Measurements from ENCODE around the gene SRP68. TPM values are rescaled to one million over a fixed set of nuclear protein-coding genes. Genes with fewer than 3 reads are reported as not detected.

SRP68 gene
- total RNA-seq, 2 donors from 2014 or later = 80.4 to 89.2 TPM

GRCh38 chr17:75994802-75995370 is 77.4 kb downstream of the SRP68 start:
- no peak overlapping the region for H3K4me3 Mint-ChIP-seq
- H3K4me1 Mint-ChIP-seq = peaks cover 15% of the 10 kb centered on the region
- H3K36me3 Mint-ChIP-seq (ENCODE audit: low read depth) = no peaks in the 10 kb centered on the region
- H3K27ac Mint-ChIP-seq = no peak overlapping the region
- ATAC-seq (no peak), DNase-seq (no peak)
- no peaks in the 10 kb centered on the region for H3K9me3 ChIP-seq (ENCODE audit: control insufficient read depth, low read length, poor library complexity, severe bottlenecking)
- H3K27me3 Mint-ChIP-seq = no peaks in the 10 kb centered on the region

GRCh38 chr17:75991396-75991795 is 80.9 kb downstream of the SRP68 start:
- Mint-ChIP-seq H3K36me3 (ENCODE audit: low read depth) (no peaks in the 10 kb centered on the region), H3K4me1 (peaks cover under 1% of the 10 kb centered on the region), H3K27ac (no peak overlapping the region), H3K4me3 (no peak overlapping the region), H3K27me3 (no peaks in the 10 kb centered on the region)
- DNase-seq (no peak), ATAC-seq (no peak)
- H3K9me3 ChIP-seq (ENCODE audit: control insufficient read depth, low read length, poor library complexity, severe bottlenecking) = no peaks in the 10 kb centered on the region

Other genes with a start within 250 kb of the SRP68 start
- gene UNC13D, start 228.1 kb downstream of the SRP68 start, total RNA-seq = 100 to 1,000 TPM; 164 TPM
- gene WBP2, start 217.2 kb downstream of the SRP68 start, total RNA-seq = 100 to 1,000 TPM in 1 of 2 donors, 10 to 100 TPM in 1; 86.0 to 114 TPM
- gene TRIM47, start 193.9 kb downstream of the SRP68 start, total RNA-seq = 1 to 10 TPM; 4.5 to 9.4 TPM
- gene TRIM65, start 175.6 kb downstream of the SRP68 start, total RNA-seq = 10 to 100 TPM; 19.8 to 23.6 TPM
- gene MRPL38, start 167.6 kb downstream of the SRP68 start, total RNA-seq = 100 to 1,000 TPM in 1 of 2 donors, 10 to 100 TPM in 1; 93.8 to 107 TPM
- 10 to 100 TPM; 20.0 to 22.3 TPM for gene FBF1, start 131.5 kb downstream of the SRP68 start, total RNA-seq
- 10 to 100 TPM; 18.5 to 21.0 TPM for gene ACOX1, start 93.4 kb downstream of the SRP68 start, total RNA-seq
- gene TEN1, start 93.3 kb downstream of the SRP68 start, total RNA-seq = 10 to 100 TPM; 10.3 to 13.4 TPM
- 1 to 10 TPM; 2.9 to 4.6 TPM for gene CDK3, start 71.7 kb downstream of the SRP68 start, total RNA-seq
- under 1 TPM; 0.05 to 0.68 TPM for gene EVPL, start 45.2 kb downstream of the SRP68 start, total RNA-seq
- gene GALR2, start 2.3 kb upstream of the SRP68 start, total RNA-seq = under 1 TPM; 0.55 to 0.96 TPM
- gene ZACN, start 6.7 kb upstream of the SRP68 start, total RNA-seq = under 1 TPM in 1 of 2 donors, not detected in 1; 0.68 TPM
- gene EXOC7, start 31.3 kb upstream of the SRP68 start, total RNA-seq = 10 to 100 TPM; 80.7 to 85.3 TPM
- 1 to 10 TPM; 1.3 to 2.1 TPM for gene FOXJ1, start 68.7 kb upstream of the SRP68 start, total RNA-seq
- gene RNF157, start 168.0 kb upstream of the SRP68 start, total RNA-seq = 10 to 100 TPM; 43.5 to 45.3 TPM
- gene UBALD2, start 192.8 kb upstream of the SRP68 start, total RNA-seq = 100 to 1,000 TPM; 201 to 252 TPM
- gene QRICH2, start 235.8 kb upstream of the SRP68 start, total RNA-seq = 1 to 10 TPM; 1.7 to 3.6 TPM